ENCODE data around the gene PTPRN2. TPM values are rescaled to one million over a fixed set of nuclear protein-coding genes. Genes with fewer than 3 reads are reported as not detected.

The PTPRN2 gene
- total RNA-seq, 1 experiment from 2014 or later, result not detected

- no TSS peak for BruUV-seq (replicated peaks)
- no peak overlapping the region for H3K27ac ChIP-seq
- H3K4me2 ChIP-seq, result no peak overlapping the region
- no peaks in the 10 kb centered on the region for H3F3A ChIP-seq (ENCODE audit: insufficient read depth, low read depth)
- no peak overlapping the region for H3K4me3 ChIP-seq
- peaks cover 91% of the 10 kb centered on the region for H3K27me3 ChIP-seq (ENCODE audit: insufficient read depth, low read depth)
- intact Hi-C loops (cut with micrococcal nuclease; ENCODE audit: unreplicated experiment), result no loop called here
- no peaks in the 10 kb centered on the region for H3K79me2 ChIP-seq (ENCODE audit: low read depth)
- H3K36me3 ChIP-seq (ENCODE audit: low read depth), result no peaks in the 10 kb centered on the region
- H3K4me1 ChIP-seq (replicated peaks; ENCODE audit: insufficient read depth), result no peaks in the 10 kb centered on the region
- TF ChIP-seq EZH2 (IDR thresholded peaks at IDR 0.05; ENCODE audit: low read depth) (no peak), CTCF (conservative IDR thresholded peaks at IDR 0.05) (no peak)
- no peak for DNase-seq
- no peaks in the 10 kb centered on the region for H3K9me2 ChIP-seq (ENCODE audit: insufficient read depth)
- H4K20me1 ChIP-seq (ENCODE audit: insufficient read depth), result no peaks in the 10 kb centered on the region
- POLR2A ChIA-PET (ENCODE audit: unreplicated experiment), result no interaction called here
- H2AFZ ChIP-seq, result no peak overlapping the region
- CTCF ChIA-PET, result no interaction called here
- no peaks in the 10 kb centered on the region for H3K9me3 ChIP-seq (ENCODE audit: insufficient read depth, low read depth)
Observed at GRCh38 chr7:157506268-157506667, 1081.4 kb downstream of the PTPRN2 start.

- no peaks in the 10 kb centered on the region for H3K9me3 ChIP-seq (ENCODE audit: insufficient read depth, low read depth)
- no peak overlapping the region for H3K4me2 ChIP-seq
- H2AFZ ChIP-seq, result no peak overlapping the region
- no peaks in the 10 kb centered on the region for H3K79me2 ChIP-seq (ENCODE audit: low read depth)
- no TSS peak for BruUV-seq (replicated peaks)
- H3K4me3 ChIP-seq, result no peak overlapping the region
- H3K4me1 ChIP-seq (replicated peaks; ENCODE audit: insufficient read depth), result no peaks in the 10 kb centered on the region
- H4K20me1 ChIP-seq (ENCODE audit: insufficient read depth), result no peaks in the 10 kb centered on the region
- ChIA-PET POLR2A (ENCODE audit: unreplicated experiment) (no interaction called here), CTCF (no interaction called here)
- TF ChIP-seq CTCF (conservative IDR thresholded peaks at IDR 0.05) (no peak), EZH2 (IDR thresholded peaks at IDR 0.05; ENCODE audit: low read depth) (no peak)
- H3K27ac ChIP-seq, result no peak overlapping the region
- no peaks in the 10 kb centered on the region for H3F3A ChIP-seq (ENCODE audit: insufficient read depth, low read depth)
- no peak for DNase-seq
- no peaks in the 10 kb centered on the region for H3K36me3 ChIP-seq (ENCODE audit: low read depth)
- peaks cover 90% of the 10 kb centered on the region for H3K27me3 ChIP-seq (ENCODE audit: insufficient read depth, low read depth)
- no peaks in the 10 kb centered on the region for H3K9me2 ChIP-seq (ENCODE audit: insufficient read depth)
- intact Hi-C loops (cut with micrococcal nuclease; ENCODE audit: unreplicated experiment), result no loop called here
Observed at GRCh38 chr7:157505646-157506045, 1082.0 kb downstream of the PTPRN2 start.

GRCh38 chr7:157503229-157503628, 1084.4 kb downstream of the PTPRN2 start:
- TF ChIP-seq EZH2 (IDR thresholded peaks at IDR 0.05; ENCODE audit: low read depth), result no peak
- TF ChIP-seq CTCF (conservative IDR thresholded peaks at IDR 0.05), result no peak
- no TSS peak for BruUV-seq (replicated peaks)
- H3K27ac ChIP-seq, result no peak overlapping the region
- H3K9me3 ChIP-seq (ENCODE audit: insufficient read depth, low read depth), result no peaks in the 10 kb centered on the region
- no peak overlapping the region for H2AFZ ChIP-seq
- DNase-seq, result no peak
- H3K9me2 ChIP-seq (ENCODE audit: insufficient read depth), result no peaks in the 10 kb centered on the region
- H4K20me1 ChIP-seq (ENCODE audit: insufficient read depth), result no peaks in the 10 kb centered on the region
- H3K4me3 ChIP-seq, result no peak overlapping the region
- ChIA-PET CTCF (no interaction called here), POLR2A (ENCODE audit: unreplicated experiment) (no interaction called here)
- H3K36me3 ChIP-seq (ENCODE audit: low read depth), result no peaks in the 10 kb centered on the region
- H3F3A ChIP-seq (ENCODE audit: insufficient read depth, low read depth), result no peaks in the 10 kb centered on the region
- H3K4me1 ChIP-seq (replicated peaks; ENCODE audit: insufficient read depth), result no peaks in the 10 kb centered on the region
- H3K4me2 ChIP-seq, result no peak overlapping the region
- H3K27me3 ChIP-seq (ENCODE audit: insufficient read depth, low read depth), result peaks cover 97% of the 10 kb centered on the region
- intact Hi-C loops (cut with micrococcal nuclease; ENCODE audit: unreplicated experiment), result no loop called here
- H3K79me2 ChIP-seq (ENCODE audit: low read depth), result no peaks in the 10 kb centered on the region

All from PC-9 (cell line).